Peyer's patch (tissue), 4 donors: ENCODE measurements around the gene AMBRA1.

Experiments used
- POLR2A ChIP-seq, 2 donors: fragments of 450-650 bp; IDR thresholded peaks; one replicate each; pipeline ENCODE4 v1.5.1; 2017; ENCODE audit warnings: antibody characterized with exemption in 2 of 2, mild to moderate bottlenecking in 2 of 2, moderate library complexity in 2 of 2
- TF ChIP-seq, protein P1 (sequence below), 6 experiments: fragments of 450-650 bp in 4 of 6; fragments of 200-600 bp in 2 of 6; sonication (generic) in 1 of 6; IDR thresholded peaks; one replicate each; pipeline ENCODE4 v1.5.1; 2017 to 2019; ENCODE audit warnings: antibody characterized with exemption in 6 of 6, mild to moderate bottlenecking in 3 of 6, moderate library complexity in 1 of 6

DNA sequence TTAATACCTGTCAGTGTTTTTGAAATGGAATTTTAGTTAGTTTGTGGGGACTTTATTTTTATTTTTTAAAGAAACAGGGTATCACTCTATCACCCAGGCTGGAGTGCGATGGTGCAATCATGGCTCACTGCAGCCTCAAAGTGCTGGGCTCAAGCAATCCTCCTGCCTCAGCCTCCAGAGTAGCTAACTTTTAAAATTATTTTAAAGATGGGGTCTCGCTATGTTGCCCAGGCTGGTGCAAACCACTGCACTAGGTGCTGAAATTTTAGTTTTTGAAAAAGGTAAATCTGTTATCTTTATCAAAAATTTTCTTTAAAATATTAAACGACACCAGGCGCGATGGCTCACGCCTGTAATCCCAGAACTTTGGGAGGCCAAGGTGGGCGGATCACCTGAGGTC is 42.6 kb downstream of the AMBRA1 start:
- TF ChIP-seq, protein P1, sequence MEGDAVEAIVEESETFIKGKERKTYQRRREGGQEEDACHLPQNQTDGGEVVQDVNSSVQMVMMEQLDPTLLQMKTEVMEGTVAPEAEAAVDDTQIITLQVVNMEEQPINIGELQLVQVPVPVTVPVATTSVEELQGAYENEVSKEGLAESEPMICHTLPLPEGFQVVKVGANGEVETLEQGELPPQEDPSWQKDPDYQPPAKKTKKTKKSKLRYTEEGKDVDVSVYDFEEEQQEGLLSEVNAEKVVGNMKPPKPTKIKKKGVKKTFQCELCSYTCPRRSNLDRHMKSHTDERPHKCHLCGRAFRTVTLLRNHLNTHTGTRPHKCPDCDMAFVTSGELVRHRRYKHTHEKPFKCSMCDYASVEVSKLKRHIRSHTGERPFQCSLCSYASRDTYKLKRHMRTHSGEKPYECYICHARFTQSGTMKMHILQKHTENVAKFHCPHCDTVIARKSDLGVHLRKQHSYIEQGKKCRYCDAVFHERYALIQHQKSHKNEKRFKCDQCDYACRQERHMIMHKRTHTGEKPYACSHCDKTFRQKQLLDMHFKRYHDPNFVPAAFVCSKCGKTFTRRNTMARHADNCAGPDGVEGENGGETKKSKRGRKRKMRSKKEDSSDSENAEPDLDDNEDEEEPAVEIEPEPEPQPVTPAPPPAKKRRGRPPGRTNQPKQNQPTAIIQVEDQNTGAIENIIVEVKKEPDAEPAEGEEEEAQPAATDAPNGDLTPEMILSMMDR (IDR thresholded peaks at IDR 0.05) = no peak
- TF ChIP-seq POLR2A (IDR thresholded peaks at IDR 0.05) = no peak
